Measurements from ENCODE around the gene SAFB.
"Not testable (repeated sequence)": the region's sequence is repeated elsewhere in the genome, so short reads cannot be mapped to it uniquely, and the experiment has no call there.

The SAFB gene

GRCh38 chr19:5687360-5688198 lies 64.7 kb downstream of the SAFB start:
- DNase-seq = no peak

GRCh38 chr19:5688262-5688881 lies 65.5 kb downstream of the SAFB start:
- DNase-seq = not testable (repeated sequence)

- peak; percentile 42 to 90 for DNase-seq
Observed at GRCh38 chr19:5690125-5690954, 67.5 kb downstream of the SAFB start, which contains the start of gene RPL36. RPL36 (plus strand) TSS chr19:5690295; CDS start chr19:5690508, 213 bp downstream.

- no peak for DNase-seq
Observed at GRCh38 chr19:5690955-5691821, 68.3 kb downstream of the SAFB start.

GRCh38 chr19:5691822-5692722 lies 69.2 kb downstream of the SAFB start:
- no peak for DNase-seq

GRCh38 chr19:5692723-5693194 lies 69.9 kb downstream of the SAFB start:
- DNase-seq = no peak

GRCh38 chr19:5693195-5694166 lies 70.6 kb downstream of the SAFB start:
- no peak for DNase-seq

GRCh38 chr19:5694167-5694955 lies 71.5 kb downstream of the SAFB start:
- DNase-seq = no peak

GRCh38 chr19:5694956-5695648 lies 72.2 kb downstream of the SAFB start:
- no peak for DNase-seq

GRCh38 chr19:5695649-5696195 lies 72.8 kb downstream of the SAFB start:
- DNase-seq = no peak

GRCh38 chr19:5696196-5697021 lies 73.5 kb downstream of the SAFB start:
- no peak for DNase-seq

- no peak for DNase-seq
Observed at GRCh38 chr19:5697022-5697889, 74.4 kb downstream of the SAFB start.

GRCh38 chr19:5697890-5698634 lies 75.2 kb downstream of the SAFB start:
- DNase-seq = no peak

- no peak for DNase-seq
Observed at GRCh38 chr19:5698635-5699422, 75.9 kb downstream of the SAFB start.

Data from cerebellar nuclear complex (tissue), 1 donor.